Measurements from ENCODE around the gene ALDOC.

- TF ChIP-seq CTCF (IDR thresholded peaks at IDR 0.05; ENCODE audit: low read depth, low read length, poor library complexity, severe bottlenecking): no peak
- TF ChIP-seq EZH2phosphoT487 (IDR thresholded peaks at IDR 0.05; ENCODE audit: borderline replicate concordance, low read length): no peak
These were observed 39.6 kb upstream of the ALDOC start for GRCh38 chr17:28616281-28616680.
